ENCODE data around the gene ELMOD1. TPM values are rescaled to one million over a fixed set of nuclear protein-coding genes. Genes with fewer than 3 reads are reported as not detected.

ELMOD1 gene
- total RNA-seq, 3 donors from 2014 or later (not counting 1 experiment from before 2014, with no cell fraction given): not detected

GRCh38 chr11:107651672-107652071 is 60.7 kb downstream of the ELMOD1 start:
- H3K27me3 Mint-ChIP-seq (ENCODE audit: low read depth in 2 of 2): peaks cover 11 to 18% of the 10 kb centered on the region in 2 donors
- H3K9me3 ChIP-seq (ENCODE audit: control insufficient read depth, insufficient read depth, low read length): no peaks in the 10 kb centered on the region
- no peak overlapping the region for H3K27ac Mint-ChIP-seq
- 76% methylated on average over 3 of the region's 4 CpGs for WGBS (ENCODE audit: insufficient coverage)
- no peak overlapping the region for H3K27ac ChIP-seq (ENCODE audit: low read length)
- ATAC-seq (no peak), DNase-seq (no peak)
- no peak overlapping the region for H3K4me3 ChIP-seq (ENCODE audit: low read length)
- no peaks in the 10 kb centered on the region for H3K9me3 Mint-ChIP-seq
- no peaks in the 10 kb centered on the region for H3K36me3 ChIP-seq (ENCODE audit: control insufficient read depth, insufficient read depth, low read length)
- intact Hi-C loops (cut with micrococcal nuclease): no loop called here
- no peak overlapping the region for H3K4me3 Mint-ChIP-seq
- no peaks in the 10 kb centered on the region for H3K27me3 ChIP-seq (ENCODE audit: control insufficient read depth, insufficient read depth, low read length)
- H3K4me1 ChIP-seq (ENCODE audit: control insufficient read depth, insufficient read depth, low read length): no peaks in the 10 kb centered on the region
- TF ChIP-seq CTCF (IDR thresholded peaks at IDR 0.05): no peak
- H3K4me1 Mint-ChIP-seq: no peaks in the 10 kb centered on the region
- no peaks in the 10 kb centered on the region for H3K36me3 Mint-ChIP-seq

DNA sequence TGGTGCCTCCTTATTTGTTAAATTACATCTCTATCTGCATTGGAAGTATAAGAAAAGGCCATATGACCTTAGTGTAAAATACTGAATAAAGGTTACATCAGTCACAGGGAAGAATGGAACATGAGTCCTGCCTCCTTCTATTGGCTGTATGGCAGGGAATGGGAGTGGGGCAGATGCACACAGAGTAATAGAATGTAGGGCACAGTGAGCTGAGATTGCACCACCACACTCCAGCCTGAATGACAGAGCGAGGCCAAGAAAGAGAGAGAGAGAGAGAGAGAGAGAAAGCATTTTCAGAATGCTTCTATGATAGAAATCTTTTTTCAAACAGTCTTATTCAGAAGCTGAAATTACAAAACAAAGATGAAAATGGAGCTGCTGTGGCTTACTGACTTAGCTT is 62.1 kb downstream of the ELMOD1 start:
- Histone ChIP-seq H3K4me3 (ENCODE audit: low read length) (no peak overlapping the region), H3K9me3 (ENCODE audit: control insufficient read depth, insufficient read depth, low read length) (no peaks in the 10 kb centered on the region), H3K27me3 (ENCODE audit: control insufficient read depth, insufficient read depth, low read length) (no peaks in the 10 kb centered on the region), H3K36me3 (ENCODE audit: control insufficient read depth, insufficient read depth, low read length) (no peaks in the 10 kb centered on the region), H3K4me1 (ENCODE audit: control insufficient read depth, insufficient read depth, low read length) (no peaks in the 10 kb centered on the region), H3K27ac (ENCODE audit: low read length) (no peak overlapping the region)
- Mint-ChIP-seq H3K4me3 (no peak overlapping the region), H3K27ac (no peak overlapping the region), H3K27me3 (ENCODE audit: low read depth in 2 of 2) (peaks cover 11 to 12% of the 10 kb centered on the region in 2 donors), H3K36me3 (no peaks in the 10 kb centered on the region), H3K9me3 (no peaks in the 10 kb centered on the region), H3K4me1 (no peaks in the 10 kb centered on the region)
- WGBS (ENCODE audit: insufficient coverage): 67% methylated on average over 1 of the region's 1 CpG
- ATAC-seq (no peak), DNase-seq (no peak)
- intact Hi-C loops (cut with micrococcal nuclease): no loop called here
- TF ChIP-seq CTCF (IDR thresholded peaks at IDR 0.05): no peak

DNA sequence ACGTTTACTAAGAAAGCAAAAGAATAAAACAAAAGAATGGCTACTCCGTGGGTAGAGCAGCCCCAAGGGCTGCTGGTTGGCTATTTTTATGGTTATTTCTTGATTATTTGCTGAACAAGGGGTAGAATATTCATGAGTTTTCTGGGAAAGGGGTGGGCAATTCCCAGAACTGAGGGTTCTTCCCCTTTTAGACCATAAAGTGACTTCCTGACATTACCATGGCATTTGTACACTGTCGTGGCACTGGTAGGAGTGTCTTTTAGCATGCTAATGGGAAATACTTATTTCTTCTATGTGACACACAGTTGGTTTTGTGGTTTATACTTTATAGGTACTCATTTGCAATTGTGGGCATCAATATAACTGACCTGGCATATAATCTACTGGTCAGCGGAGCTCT is 64.7 kb downstream of the ELMOD1 start:
- Histone ChIP-seq H3K4me1 (ENCODE audit: control insufficient read depth, insufficient read depth, low read length) (no peaks in the 10 kb centered on the region), H3K4me3 (ENCODE audit: low read length) (no peak overlapping the region), H3K9me3 (ENCODE audit: control insufficient read depth, insufficient read depth, low read length) (no peaks in the 10 kb centered on the region), H3K27me3 (ENCODE audit: control insufficient read depth, insufficient read depth, low read length) (no peaks in the 10 kb centered on the region), H3K27ac (ENCODE audit: low read length) (no peak overlapping the region), H3K36me3 (ENCODE audit: control insufficient read depth, insufficient read depth, low read length) (no peaks in the 10 kb centered on the region)
- no peak for TF ChIP-seq CTCF (IDR thresholded peaks at IDR 0.05)
- intact Hi-C loops (cut with micrococcal nuclease): no loop called here
- Mint-ChIP-seq H3K4me3 (no peak overlapping the region), H3K36me3 (no peaks in the 10 kb centered on the region), H3K4me1 (no peaks in the 10 kb centered on the region), H3K27me3 (ENCODE audit: low read depth in 2 of 2) (peaks cover 3 to 12% of the 10 kb centered on the region in 2 donors), H3K27ac (no peak overlapping the region), H3K9me3 (no peaks in the 10 kb centered on the region)
- DNase-seq (no peak), ATAC-seq (no peak)
- WGBS (ENCODE audit: insufficient coverage): 61% methylated on average over 4 of the region's 4 CpGs

DNA sequence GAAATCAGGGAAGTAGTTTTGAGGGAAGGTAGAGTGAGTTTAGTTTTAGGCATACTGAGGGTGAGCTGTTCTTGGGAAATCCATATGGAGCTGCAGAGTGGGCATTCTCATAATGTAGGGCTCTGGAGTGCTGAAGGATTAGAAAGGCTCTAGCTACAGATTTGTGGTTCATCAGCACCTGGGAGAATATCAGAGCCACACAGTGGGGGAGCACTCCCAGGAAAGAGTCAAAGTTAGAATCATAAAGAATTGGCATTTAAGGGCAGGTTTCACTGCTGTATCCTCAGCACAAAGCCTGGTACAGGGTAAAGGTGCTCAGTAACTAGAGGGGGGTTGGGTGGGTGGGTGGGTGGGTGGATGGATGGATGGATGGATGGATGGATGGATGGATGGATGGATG is 68.4 kb downstream of the ELMOD1 start:
- Mint-ChIP-seq H3K27ac (no peak overlapping the region), H3K36me3 (no peaks in the 10 kb centered on the region), H3K27me3 (ENCODE audit: low read depth in 2 of 2) (peaks cover 0 to under 1% of the 10 kb centered on the region in 2 donors), H3K4me1 (no peaks in the 10 kb centered on the region), H3K4me3 (no peak overlapping the region), H3K9me3 (no peaks in the 10 kb centered on the region)
- TF ChIP-seq CTCF (IDR thresholded peaks at IDR 0.05): no peak
- no peak overlapping the region for H3K27ac ChIP-seq (ENCODE audit: low read length)
- no peaks in the 10 kb centered on the region for H3K9me3 ChIP-seq (ENCODE audit: control insufficient read depth, insufficient read depth, low read length)
- no peaks in the 10 kb centered on the region for H3K36me3 ChIP-seq (ENCODE audit: control insufficient read depth, insufficient read depth, low read length)
- no peaks in the 10 kb centered on the region for H3K27me3 ChIP-seq (ENCODE audit: control insufficient read depth, insufficient read depth, low read length)
- ATAC-seq: no peak
- no peak overlapping the region for H3K4me3 ChIP-seq (ENCODE audit: low read length)
- H3K4me1 ChIP-seq (ENCODE audit: control insufficient read depth, insufficient read depth, low read length): no peaks in the 10 kb centered on the region
- intact Hi-C loops (cut with micrococcal nuclease): no loop called here
- DNase-seq: no peak
